Prostate gland (tissue), 2 donors: ENCODE results near the gene NTNG2.

Experiments used
- CTCF ChIP-seq, 4 experiments: fragments of 200-600 bp in 2 of 4; fragments of 450-650 bp in 2 of 4; sonication (generic) in 2 of 4; IDR thresholded peaks; 1 replicate in 3 of 4; 2 replicates in 1 of 4; pipeline ENCODE4 v1.5.1; 2016 to 2019; ENCODE audit warnings: antibody characterized with exemption in 4 of 4, mild to moderate bottlenecking in 2 of 4, moderate library complexity in 2 of 4
- POLR2A ChIP-seq: fragments of 450-650 bp; IDR thresholded peaks from one replicate; pipeline ENCODE4 v1.6.1; 2016; ENCODE audit warnings: antibody characterized with exemption, mild to moderate bottlenecking

- TF ChIP-seq CTCF (IDR thresholded peaks at IDR 0.05) (no peak), POLR2A (no peak)
Observed at GRCh38 chr9:132183134-132183533, 21.3 kb downstream of the NTNG2 start.
